ENCODE data around the gene NIPBL. TPM values are rescaled to one million over a fixed set of nuclear protein-coding genes. Genes with fewer than 3 reads are reported as not detected.
"Not testable (repeated sequence)": the region's sequence is repeated elsewhere in the genome, so short reads cannot be mapped to it uniquely, and the experiment has no call there.

Gene NIPBL
- total RNA-seq, 1 experiment from 2014 or later = 61.3 TPM

- Histone ChIP-seq H3K4ac (ENCODE audit: low read depth, low read length) (no peak overlapping the region), H2AK5ac (ENCODE audit: insufficient read length, low read length) (no peak overlapping the region), H4K91ac (ENCODE audit: insufficient read length, low read depth, low read length) (no peak overlapping the region), H3K27ac (ENCODE audit: insufficient read length, low read depth, low read length) (no peak overlapping the region), H3T11ph (ENCODE audit: low read length) (no peak overlapping the region), H3K23ac (ENCODE audit: insufficient read length, low read depth, low read length) (no peak overlapping the region), H3K14ac (ENCODE audit: insufficient read depth, low read length) (no peak overlapping the region), H2BK12ac (ENCODE audit: insufficient read length, low read depth, low read length) (no peak overlapping the region), H2BK120ac (ENCODE audit: low read depth, low read length, poor library complexity, severe bottlenecking) (no peak overlapping the region), H4K20me1 (ENCODE audit: control insufficient read depth, insufficient read depth, insufficient read length) (no peaks in the 10 kb centered on the region), H3K9ac (ENCODE audit: extremely low read depth, insufficient read length, low read length) (no peak overlapping the region), H3K56ac (ENCODE audit: insufficient read length, low read depth, low read length) (no peak overlapping the region), H3K23me2 (ENCODE audit: insufficient read length, low read depth, low read length, poor library complexity, severe bottlenecking) (no peaks in the 10 kb centered on the region), H3K9me3 (ENCODE audit: control insufficient read depth, low read depth, low read length) (no peaks in the 10 kb centered on the region), H4K5ac (ENCODE audit: insufficient read length, low read depth, low read length) (no peak overlapping the region), H2BK20ac (ENCODE audit: low read depth, low read length, poor library complexity, severe bottlenecking) (no peak overlapping the region), H3K4me2 (ENCODE audit: insufficient read depth, insufficient read length, low read length) (no peak overlapping the region), H3K27me3 (ENCODE audit: insufficient read depth, low read length) (no peaks in the 10 kb centered on the region), H2BK5ac (ENCODE audit: insufficient read length, low read length) (no peak overlapping the region), H3K79me1 (ENCODE audit: insufficient read depth, low read depth, low read length, poor library complexity, severe bottlenecking) (peaks cover 3% of the 10 kb centered on the region), H3K4me1 (ENCODE audit: insufficient read depth, low read length) (no peaks in the 10 kb centered on the region), H4K8ac (replicated peaks; ENCODE audit: insufficient read length, low read depth, low read length) (no peak overlapping the region), H2BK15ac (ENCODE audit: low read depth, low read length) (no peak overlapping the region), H2AFZ (ENCODE audit: low read length) (no peak overlapping the region), H3K18ac (ENCODE audit: insufficient read length, low read depth, low read length) (no peak overlapping the region), H3K79me2 (ENCODE audit: insufficient read depth, low read length) (peaks cover 8% of the 10 kb centered on the region; the same call in 1 of the 2 replicates)
- Mint-ChIP-seq H3K27me3 (ENCODE audit: low read depth) (no peaks in the 10 kb centered on the region), H3K4me3 (no peak overlapping the region), H3K4me1 (peaks cover 13% of the 10 kb centered on the region in 2 experiments), H3K9me3 (peaks cover 7 to 8% of the 10 kb centered on the region in 2 experiments; a peak in 4 of 5 replicates), H3K27ac (no peak overlapping the region), H3K36me3 (ENCODE audit: insufficient read depth in 1 of 3, low read depth in 3 of 3) (peaks cover 2 to 7% (median 6%) of the 10 kb centered on the region in 3 experiments; a peak in 5 of 7 replicates)
- DNase-seq = no peak
- TF ChIP-seq, protein P1, sequence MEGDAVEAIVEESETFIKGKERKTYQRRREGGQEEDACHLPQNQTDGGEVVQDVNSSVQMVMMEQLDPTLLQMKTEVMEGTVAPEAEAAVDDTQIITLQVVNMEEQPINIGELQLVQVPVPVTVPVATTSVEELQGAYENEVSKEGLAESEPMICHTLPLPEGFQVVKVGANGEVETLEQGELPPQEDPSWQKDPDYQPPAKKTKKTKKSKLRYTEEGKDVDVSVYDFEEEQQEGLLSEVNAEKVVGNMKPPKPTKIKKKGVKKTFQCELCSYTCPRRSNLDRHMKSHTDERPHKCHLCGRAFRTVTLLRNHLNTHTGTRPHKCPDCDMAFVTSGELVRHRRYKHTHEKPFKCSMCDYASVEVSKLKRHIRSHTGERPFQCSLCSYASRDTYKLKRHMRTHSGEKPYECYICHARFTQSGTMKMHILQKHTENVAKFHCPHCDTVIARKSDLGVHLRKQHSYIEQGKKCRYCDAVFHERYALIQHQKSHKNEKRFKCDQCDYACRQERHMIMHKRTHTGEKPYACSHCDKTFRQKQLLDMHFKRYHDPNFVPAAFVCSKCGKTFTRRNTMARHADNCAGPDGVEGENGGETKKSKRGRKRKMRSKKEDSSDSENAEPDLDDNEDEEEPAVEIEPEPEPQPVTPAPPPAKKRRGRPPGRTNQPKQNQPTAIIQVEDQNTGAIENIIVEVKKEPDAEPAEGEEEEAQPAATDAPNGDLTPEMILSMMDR (conservative IDR thresholded peaks at IDR 0.05) = no peak
Observed at GRCh38 chr5:36915653-36916052, 39.1 kb downstream of the NIPBL start.

DNA sequence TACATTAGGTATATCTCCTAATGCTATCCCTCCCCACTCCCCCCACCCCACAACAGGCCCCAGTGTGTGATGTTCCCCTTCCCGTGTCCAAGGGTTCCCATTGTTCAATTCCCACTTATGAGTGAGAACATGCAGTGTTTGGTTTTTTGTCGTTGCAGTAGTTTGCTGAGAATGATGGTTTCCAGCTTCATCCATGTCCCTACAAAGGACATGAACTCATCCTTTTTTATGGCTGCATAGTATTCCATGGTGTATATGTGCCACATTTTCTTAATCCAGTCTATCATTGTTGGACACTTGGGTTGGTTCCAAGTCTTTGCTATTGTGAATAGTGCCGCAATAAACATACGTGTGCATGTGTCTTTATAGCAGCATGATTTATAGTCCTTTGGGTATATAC, 40.0 kb downstream of the NIPBL start:
- no CpG with 5 or more reads among the region's 4 CpGs for WGBS (ENCODE audit: extremely low coverage, insufficient read length, low lambda C conversion rate)
- not testable (repeated sequence) for H4K20me1 ChIP-seq (ENCODE audit: control insufficient read depth, insufficient read depth, insufficient read length); H2BK12ac ChIP-seq (ENCODE audit: insufficient read length, low read depth, low read length); H3K9ac ChIP-seq (ENCODE audit: extremely low read depth, insufficient read length, low read length); H3K27me3 ChIP-seq (ENCODE audit: insufficient read depth, low read length); DNase-seq; H2BK15ac ChIP-seq (ENCODE audit: low read depth, low read length); H3K27me3 Mint-ChIP-seq (ENCODE audit: low read depth); H2BK20ac ChIP-seq (ENCODE audit: low read depth, low read length, poor library complexity, severe bottlenecking); H3K14ac ChIP-seq (ENCODE audit: insufficient read depth, low read length); H4K5ac ChIP-seq (ENCODE audit: insufficient read length, low read depth, low read length); H3K23me2 ChIP-seq (ENCODE audit: insufficient read length, low read depth, low read length, poor library complexity, severe bottlenecking); H2AK5ac ChIP-seq (ENCODE audit: insufficient read length, low read length); H3K36me3 Mint-ChIP-seq (ENCODE audit: insufficient read depth in 1 of 3, low read depth in 3 of 3); H3K18ac ChIP-seq (ENCODE audit: insufficient read length, low read depth, low read length); H3K23ac ChIP-seq (ENCODE audit: insufficient read length, low read depth, low read length); H3K79me1 ChIP-seq (ENCODE audit: insufficient read depth, low read depth, low read length, poor library complexity, severe bottlenecking); H4K91ac ChIP-seq (ENCODE audit: insufficient read length, low read depth, low read length); H2AFZ ChIP-seq (ENCODE audit: low read length); H3K9me3 Mint-ChIP-seq; H3K27ac ChIP-seq (ENCODE audit: insufficient read length, low read depth, low read length); H3K79me2 ChIP-seq (ENCODE audit: insufficient read depth, low read length); H3K4me1 ChIP-seq (ENCODE audit: insufficient read depth, low read length); H2BK5ac ChIP-seq (ENCODE audit: insufficient read length, low read length); H2BK120ac ChIP-seq (ENCODE audit: low read depth, low read length, poor library complexity, severe bottlenecking); H3T11ph ChIP-seq (ENCODE audit: low read length); H3K27ac Mint-ChIP-seq; H3K4ac ChIP-seq (ENCODE audit: low read depth, low read length); H3K9me3 ChIP-seq (ENCODE audit: control insufficient read depth, low read depth, low read length); H3K4me2 ChIP-seq (ENCODE audit: insufficient read depth, insufficient read length, low read length); H3K56ac ChIP-seq (ENCODE audit: insufficient read length, low read depth, low read length); H4K8ac ChIP-seq (replicated peaks; ENCODE audit: insufficient read length, low read depth, low read length); H3K4me3 Mint-ChIP-seq
- peaks cover 13% of the 10 kb centered on the region in 2 experiments for H3K4me1 Mint-ChIP-seq

All from H9 (cell line).